ENCODE measurements around the gene ATP4A.
A peak's percentile ranks its signal among the peaks of the same experiment; 100 is the strongest.

Gene ATP4A

GRCh38 chr19:35509861-35510625, 53.4 kb downstream of the ATP4A start:
- H3K9me3 ChIP-seq (ENCODE audit: insufficient read depth, low read depth, low read length), result no peaks in the 10 kb centered on the region
- H3K36me3 ChIP-seq (ENCODE audit: insufficient read depth, low read length), result no peaks in the 10 kb centered on the region
- no peaks in the 10 kb centered on the region for H3F3A ChIP-seq (ENCODE audit: low read depth)
- peak overlapping the region; percentile 75 for H3K4me2 ChIP-seq (ENCODE audit: low read depth, low read length, poor library complexity, severe bottlenecking)
- peak overlapping the region; percentile 58 for H3K9ac ChIP-seq (ENCODE audit: low read depth, low read length, poor library complexity, severe bottlenecking)
- H4K20me1 ChIP-seq (ENCODE audit: insufficient read depth, low read length, poor library complexity, severe bottlenecking), result no peaks in the 10 kb centered on the region
- no peaks in the 10 kb centered on the region for H3K79me2 ChIP-seq (ENCODE audit: insufficient read depth, low read length)
- peak overlapping the region; percentile 87 for H2AFZ ChIP-seq (ENCODE audit: low read length)
- TF ChIP-seq CTCF (conservative IDR thresholded peaks at IDR 0.05; ENCODE audit: low read length), result peak; percentile 88
- no peak for TF ChIP-seq EZH2phosphoT487 (IDR thresholded peaks at IDR 0.05; ENCODE audit: borderline replicate concordance)
- no peaks in the 10 kb centered on the region for H3K9me2 ChIP-seq (replicated peaks; ENCODE audit: low read depth, low read length)
- peaks cover 13% of the 10 kb centered on the region for H3K4me1 ChIP-seq (ENCODE audit: insufficient read depth, low read length, poor library complexity, severe bottlenecking)
- H3K4me3 ChIP-seq (ENCODE audit: low read length, poor library complexity, severe bottlenecking), result peak overlapping the region; percentile 72
- no peaks in the 10 kb centered on the region for H3K27me3 ChIP-seq (ENCODE audit: insufficient read depth, low read length, poor library complexity, severe bottlenecking)

GRCh38 chr19:35509018-35509652, 54.3 kb downstream of the ATP4A start:
- no peak for TF ChIP-seq EZH2phosphoT487 (IDR thresholded peaks at IDR 0.05; ENCODE audit: borderline replicate concordance)
- H3K4me2 ChIP-seq (ENCODE audit: low read depth, low read length, poor library complexity, severe bottlenecking), result peak overlapping the region; percentile 75
- H3K27me3 ChIP-seq (ENCODE audit: insufficient read depth, low read length, poor library complexity, severe bottlenecking), result no peaks in the 10 kb centered on the region
- H3K36me3 ChIP-seq (ENCODE audit: insufficient read depth, low read length), result no peaks in the 10 kb centered on the region
- H3K9ac ChIP-seq (ENCODE audit: low read depth, low read length, poor library complexity, severe bottlenecking), result peak overlapping the region; percentile 58
- no peaks in the 10 kb centered on the region for H3K9me3 ChIP-seq (ENCODE audit: insufficient read depth, low read depth, low read length)
- H3K4me3 ChIP-seq (ENCODE audit: low read length, poor library complexity, severe bottlenecking), result peak overlapping the region; percentile 72
- H2AFZ ChIP-seq (ENCODE audit: low read length), result peak overlapping the region; percentile 87
- H3K9me2 ChIP-seq (replicated peaks; ENCODE audit: low read depth, low read length), result no peaks in the 10 kb centered on the region
- H3F3A ChIP-seq (ENCODE audit: low read depth), result no peaks in the 10 kb centered on the region
- no peaks in the 10 kb centered on the region for H4K20me1 ChIP-seq (ENCODE audit: insufficient read depth, low read length, poor library complexity, severe bottlenecking)
- no peaks in the 10 kb centered on the region for H3K79me2 ChIP-seq (ENCODE audit: insufficient read depth, low read length)
- H3K4me1 ChIP-seq (ENCODE audit: insufficient read depth, low read length, poor library complexity, severe bottlenecking), result peaks cover 13% of the 10 kb centered on the region

- H3K9me2 ChIP-seq (replicated peaks; ENCODE audit: low read depth, low read length), result no peaks in the 10 kb centered on the region
- no peak overlapping the region for H3K4me2 ChIP-seq (ENCODE audit: low read depth, low read length, poor library complexity, severe bottlenecking)
- no peak overlapping the region for H3K4me3 ChIP-seq (ENCODE audit: low read length, poor library complexity, severe bottlenecking)
- no peaks in the 10 kb centered on the region for H3K79me2 ChIP-seq (ENCODE audit: insufficient read depth, low read length)
- H3K9ac ChIP-seq (ENCODE audit: low read depth, low read length, poor library complexity, severe bottlenecking), result no peak overlapping the region
- no peaks in the 10 kb centered on the region for H3K36me3 ChIP-seq (ENCODE audit: insufficient read depth, low read length)
- H3K27me3 ChIP-seq (ENCODE audit: insufficient read depth, low read length, poor library complexity, severe bottlenecking), result no peaks in the 10 kb centered on the region
- H3K9me3 ChIP-seq (ENCODE audit: insufficient read depth, low read depth, low read length), result no peaks in the 10 kb centered on the region
- no peak overlapping the region for H2AFZ ChIP-seq (ENCODE audit: low read length)
- H4K20me1 ChIP-seq (ENCODE audit: insufficient read depth, low read length, poor library complexity, severe bottlenecking), result no peaks in the 10 kb centered on the region
- no peaks in the 10 kb centered on the region for H3F3A ChIP-seq (ENCODE audit: low read depth)
- TF ChIP-seq EZH2phosphoT487 (IDR thresholded peaks at IDR 0.05; ENCODE audit: borderline replicate concordance) (no peak), CTCF (conservative IDR thresholded peaks at IDR 0.05; ENCODE audit: low read length) (no peak)
- H3K4me1 ChIP-seq (ENCODE audit: insufficient read depth, low read length, poor library complexity, severe bottlenecking), result peaks cover 13% of the 10 kb centered on the region
Measured at GRCh38 chr19:35508129-35508528, 55.3 kb downstream of the ATP4A start.

All from Loucy (cell line).